Measurements from ENCODE around the gene CLDN1.
A peak's percentile ranks its signal among the peaks of the same experiment; 100 is the strongest.

The CLDN1 gene

DNA sequence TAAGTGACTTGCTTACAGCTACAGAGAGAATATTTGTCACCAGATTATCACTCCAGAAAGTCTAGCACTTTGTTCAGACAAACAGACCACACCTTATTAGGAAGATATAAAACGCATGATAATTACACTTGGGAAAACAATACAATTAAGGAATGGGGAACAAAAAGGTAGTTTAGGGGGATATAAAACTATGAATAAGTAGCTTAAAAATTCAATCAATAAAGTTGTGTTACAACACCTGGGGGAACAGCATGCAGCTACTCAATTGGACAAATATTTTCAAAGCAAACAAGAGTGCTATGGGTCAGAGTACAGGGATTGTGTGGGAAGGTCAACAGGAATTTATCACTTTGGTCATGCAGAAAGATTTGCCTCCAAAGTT lies 15.1 kb downstream of the CLDN1 start:
- H3K4me3 ChIP-seq (ENCODE audit: low read length), result no peak overlapping the region
- TF ChIP-seq CTCF (conservative IDR thresholded peaks at IDR 0.05; ENCODE audit: low read length), result no peak
- DNase-seq (ENCODE audit: low read depth), result no peak

- DNase-seq (ENCODE audit: low read depth), result peak; percentile 82
- TF ChIP-seq CTCF (conservative IDR thresholded peaks at IDR 0.05; ENCODE audit: low read length), result no peak
- H3K4me3 ChIP-seq (ENCODE audit: low read length), result no peak overlapping the region
These were observed 15.6 kb downstream of the CLDN1 start for GRCh38 chr3:190306513-190307163.

DNA sequence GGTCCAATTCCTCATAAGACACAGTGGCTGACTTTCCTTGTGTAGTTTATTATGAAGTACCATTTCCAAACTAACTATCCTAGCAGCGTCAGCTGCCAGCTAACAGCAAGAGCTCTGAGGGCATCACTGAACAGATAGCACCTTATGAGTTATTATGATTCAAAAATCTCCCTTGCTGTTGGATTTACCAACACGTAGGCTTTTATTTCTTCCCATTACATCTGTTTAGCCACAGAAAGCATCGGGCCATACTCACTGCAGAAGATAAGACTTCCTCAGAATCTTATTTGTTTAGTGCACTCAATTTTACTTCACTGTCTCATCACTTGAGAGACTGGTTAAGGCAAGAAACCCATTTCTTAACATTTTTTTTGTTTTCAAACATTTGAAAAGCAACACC lies 16.2 kb downstream of the CLDN1 start:
- DNase-seq (ENCODE audit: low read depth), result no peak
- TF ChIP-seq CTCF (conservative IDR thresholded peaks at IDR 0.05; ENCODE audit: low read length), result no peak
- H3K4me3 ChIP-seq (ENCODE audit: low read length), result no peak overlapping the region

DNA sequence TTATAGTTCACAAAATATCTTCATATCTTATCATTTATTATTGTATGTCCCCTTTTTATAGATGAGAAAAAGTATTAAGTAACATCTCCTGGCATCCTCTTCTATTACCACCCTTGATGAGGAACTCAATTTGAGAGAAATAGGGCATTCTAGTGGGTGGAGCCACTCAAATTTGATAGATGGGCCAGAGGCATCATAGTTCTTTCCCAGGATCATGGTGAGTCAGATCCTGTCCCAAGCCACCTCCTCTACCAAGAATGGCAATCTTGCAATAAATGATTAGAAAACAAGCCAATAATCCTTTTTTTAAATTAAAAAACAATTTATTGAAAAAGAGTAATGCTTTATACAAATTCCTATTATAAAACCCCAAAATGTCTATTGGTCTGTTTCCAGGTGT lies 16.8 kb downstream of the CLDN1 start:
- H3K4me3 ChIP-seq (ENCODE audit: low read length), result no peak overlapping the region
- TF ChIP-seq CTCF (conservative IDR thresholded peaks at IDR 0.05; ENCODE audit: low read length), result no peak
- DNase-seq (ENCODE audit: low read depth), result peak; percentile 46

DNA sequence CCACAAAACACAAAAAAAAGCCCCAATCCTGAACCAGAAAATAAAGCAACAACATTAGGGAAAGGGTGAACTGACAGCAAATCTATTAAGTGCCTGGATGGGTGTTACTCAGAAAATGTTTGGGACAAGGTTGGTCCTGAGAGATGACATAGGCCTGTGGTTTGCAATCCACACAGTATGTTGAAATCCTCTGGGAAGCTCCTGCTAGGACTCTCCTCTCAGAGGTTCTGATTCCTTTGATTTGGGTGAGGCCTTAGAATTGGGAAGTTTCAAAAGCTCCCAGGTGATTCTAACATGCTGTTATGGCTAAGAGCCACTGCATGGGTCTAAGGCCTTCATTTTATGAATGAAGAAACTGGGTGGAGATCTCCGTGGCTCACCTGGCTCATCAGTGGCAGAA lies 18.4 kb downstream of the CLDN1 start:
- DNase-seq (ENCODE audit: low read depth), result peak; percentile 30
- no peak for TF ChIP-seq CTCF (conservative IDR thresholded peaks at IDR 0.05; ENCODE audit: low read length)

DNA sequence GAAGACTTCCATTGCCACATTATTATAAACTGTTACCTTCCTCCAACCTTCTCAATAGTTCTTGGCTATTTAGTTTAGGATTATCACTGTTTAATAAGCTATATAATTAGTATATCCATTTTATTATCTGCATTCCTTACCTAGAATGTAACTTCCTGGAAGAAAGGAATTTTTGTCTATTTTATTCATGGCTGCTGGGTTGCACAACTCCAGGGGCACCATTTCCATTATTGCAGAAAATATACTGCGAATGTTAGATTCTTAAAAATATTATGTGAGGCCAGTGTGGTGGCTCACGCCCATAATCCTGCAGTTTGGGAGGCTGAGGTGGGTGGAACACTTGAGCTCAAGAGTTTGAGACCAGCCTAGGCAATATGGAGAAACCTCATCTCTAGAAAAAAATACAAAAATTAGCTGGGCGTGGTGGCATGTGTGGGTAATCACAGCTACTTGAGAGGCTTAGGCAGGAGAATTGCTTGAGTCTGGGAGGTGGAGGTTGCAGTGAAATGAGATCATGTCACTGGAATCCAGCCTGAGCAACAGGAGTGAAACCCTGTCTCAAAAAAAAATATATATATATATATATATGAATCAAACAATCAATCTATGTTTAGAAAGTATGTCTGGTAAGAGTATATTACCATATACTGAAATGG lies 19.9 kb downstream of the CLDN1 start:
- peak; percentile 22 for DNase-seq (ENCODE audit: low read depth)
- TF ChIP-seq CTCF (conservative IDR thresholded peaks at IDR 0.05; ENCODE audit: low read length), result no peak
- H3K4me3 ChIP-seq (ENCODE audit: low read length), result no peak overlapping the region

More for the DNA sequence above, 18.4 kb downstream of the CLDN1 start:
- H3K4me3 ChIP-seq (ENCODE audit: low read length), result no peak overlapping the region

DNA sequence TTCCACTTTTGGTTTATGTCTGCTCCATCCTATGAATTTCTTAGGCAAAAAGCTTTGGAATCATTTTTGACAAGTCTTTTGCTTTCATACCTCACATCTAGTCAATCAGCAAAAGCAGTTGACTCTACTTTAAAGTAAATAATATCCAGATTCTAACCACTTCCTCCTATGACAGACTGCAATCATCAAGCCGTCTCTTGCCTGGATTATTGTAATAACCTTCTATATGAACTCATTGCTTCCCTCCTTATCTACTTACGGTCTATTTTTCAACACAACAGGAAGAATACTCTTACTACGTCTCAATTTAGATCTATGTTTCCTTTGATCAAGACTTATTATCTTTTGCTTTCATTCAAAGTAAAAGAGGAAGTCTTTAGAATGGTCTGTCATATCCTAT lies 20.7 kb downstream of the CLDN1 start:
- no peak for TF ChIP-seq CTCF (conservative IDR thresholded peaks at IDR 0.05; ENCODE audit: low read length)
- no peak overlapping the region for H3K4me3 ChIP-seq (ENCODE audit: low read length)
- no peak for DNase-seq (ENCODE audit: low read depth)

Data from AG10803 (cell line).